ENCODE data around the gene DKKL1.
"Not testable (repeated sequence)": the region's sequence is repeated elsewhere in the genome, so short reads cannot be mapped to it uniquely, and the experiment has no call there.

Gene DKKL1

GRCh38 chr19:49363268-49364082, at the start of gene DKKL1:
Gene DKKL1, plus strand, starts transcription at chr19:49363877. Its CDS starts 122 bp downstream, at chr19:49363999.
- Histone ChIP-seq H3K27me3 (ENCODE audit: insufficient read depth, low read length) (no peaks in the 10 kb centered on the region), H3K4me3 (ENCODE audit: low read depth, low read length) (peak within 1 kb of the TSS; percentile 84), H2AFZ (ENCODE audit: low read length, unreplicated experiment) (peak within 1 kb of the TSS; percentile 82), H3K36me3 (ENCODE audit: insufficient read depth, low read length) (no peaks in the 10 kb centered on the region), H3K4me1 (ENCODE audit: control insufficient read depth, insufficient read depth, low read length, unreplicated experiment) (no peaks in the 10 kb centered on the region), H3K27ac (ENCODE audit: low read depth, low read length) (peak within 1 kb of the TSS; percentile 30; the same call in 1 of the 2 replicates), H3K79me2 (ENCODE audit: control insufficient read depth, insufficient read depth, low read length, unreplicated experiment) (no peaks in the 10 kb centered on the region)

GRCh38 chr19:49315111-49315510, 48.6 kb upstream of the DKKL1 start:
- Histone ChIP-seq H3K36me3 (ENCODE audit: insufficient read depth, low read length) (no peaks in the 10 kb centered on the region), H2AFZ (ENCODE audit: low read length, unreplicated experiment) (no peak overlapping the region), H3K79me2 (ENCODE audit: control insufficient read depth, insufficient read depth, low read length, unreplicated experiment) (no peaks in the 10 kb centered on the region), H3K27me3 (ENCODE audit: insufficient read depth, low read length) (no peaks in the 10 kb centered on the region), H3K4me1 (ENCODE audit: control insufficient read depth, insufficient read depth, low read length, unreplicated experiment) (no peaks in the 10 kb centered on the region), H3K4me3 (ENCODE audit: low read depth, low read length) (no peak overlapping the region), H3K27ac (ENCODE audit: low read depth, low read length) (no peak overlapping the region)

GRCh38 chr19:49316284-49316683, 47.4 kb upstream of the DKKL1 start:
- Histone ChIP-seq H3K4me3 (ENCODE audit: low read depth, low read length) (no peak overlapping the region), H3K79me2 (ENCODE audit: control insufficient read depth, insufficient read depth, low read length, unreplicated experiment) (no peaks in the 10 kb centered on the region), H3K36me3 (ENCODE audit: insufficient read depth, low read length) (no peaks in the 10 kb centered on the region), H3K27me3 (ENCODE audit: insufficient read depth, low read length) (no peaks in the 10 kb centered on the region), H3K27ac (ENCODE audit: low read depth, low read length) (no peak overlapping the region), H3K4me1 (ENCODE audit: control insufficient read depth, insufficient read depth, low read length, unreplicated experiment) (no peaks in the 10 kb centered on the region), H2AFZ (ENCODE audit: low read length, unreplicated experiment) (no peak overlapping the region)

- H3K27ac ChIP-seq (ENCODE audit: low read depth, low read length) = no peak overlapping the region
- H3K36me3 ChIP-seq (ENCODE audit: insufficient read depth, low read length) = no peaks in the 10 kb centered on the region
- no peaks in the 10 kb centered on the region for H3K4me1 ChIP-seq (ENCODE audit: control insufficient read depth, insufficient read depth, low read length, unreplicated experiment)
- no peak overlapping the region for H3K4me3 ChIP-seq (ENCODE audit: low read depth, low read length)
- no peaks in the 10 kb centered on the region for H3K27me3 ChIP-seq (ENCODE audit: insufficient read depth, low read length)
- H3K79me2 ChIP-seq (ENCODE audit: control insufficient read depth, insufficient read depth, low read length, unreplicated experiment) = no peaks in the 10 kb centered on the region
- no peak overlapping the region for H2AFZ ChIP-seq (ENCODE audit: low read length, unreplicated experiment)
These were observed 45.4 kb upstream of the DKKL1 start for GRCh38 chr19:49318296-49318695.

- Histone ChIP-seq H3K4me1 (ENCODE audit: control insufficient read depth, insufficient read depth, low read length, unreplicated experiment) (no peaks in the 10 kb centered on the region), H3K27ac (ENCODE audit: low read depth, low read length) (no peak within 1 kb of the TSS)
These were observed 38.7 kb upstream of the DKKL1 start, which contains the start of gene SLC6A16 for GRCh38 chr19:49324801-49325576. Gene SLC6A16, minus strand, starts transcription at chr19:49325191. Its CDS starts 13,844 bp downstream, at chr19:49311347.

GRCh38 chr19:49325756-49326155, 37.9 kb upstream of the DKKL1 start:
- not testable (repeated sequence) for H3K79me2 ChIP-seq (ENCODE audit: control insufficient read depth, insufficient read depth, low read length, unreplicated experiment); H3K4me1 ChIP-seq (ENCODE audit: control insufficient read depth, insufficient read depth, low read length, unreplicated experiment); H3K36me3 ChIP-seq (ENCODE audit: insufficient read depth, low read length); H3K27me3 ChIP-seq (ENCODE audit: insufficient read depth, low read length); H3K27ac ChIP-seq (ENCODE audit: low read depth, low read length); H2AFZ ChIP-seq (ENCODE audit: low read length, unreplicated experiment); H3K4me3 ChIP-seq (ENCODE audit: low read depth, low read length)

More at GRCh38 chr19:49324801-49325576, 38.7 kb upstream of the DKKL1 start, which contains the start of gene SLC6A16:
- no peaks in the 10 kb centered on the region for H3K36me3 ChIP-seq (ENCODE audit: insufficient read depth, low read length)
- no peak within 1 kb of the TSS for H3K4me3 ChIP-seq (ENCODE audit: low read depth, low read length)
- no peaks in the 10 kb centered on the region for H3K27me3 ChIP-seq (ENCODE audit: insufficient read depth, low read length)
- no peaks in the 10 kb centered on the region for H3K79me2 ChIP-seq (ENCODE audit: control insufficient read depth, insufficient read depth, low read length, unreplicated experiment)
- no peak within 1 kb of the TSS for H2AFZ ChIP-seq (ENCODE audit: low read length, unreplicated experiment)

- Histone ChIP-seq H3K36me3 (ENCODE audit: insufficient read depth, low read length) (no peaks in the 10 kb centered on the region), H2AFZ (ENCODE audit: low read length, unreplicated experiment) (no peak overlapping the region), H3K4me1 (ENCODE audit: control insufficient read depth, insufficient read depth, low read length, unreplicated experiment) (no peaks in the 10 kb centered on the region), H3K27me3 (ENCODE audit: insufficient read depth, low read length) (no peaks in the 10 kb centered on the region), H3K4me3 (ENCODE audit: low read depth, low read length) (no peak overlapping the region), H3K79me2 (ENCODE audit: control insufficient read depth, insufficient read depth, low read length, unreplicated experiment) (no peaks in the 10 kb centered on the region), H3K27ac (ENCODE audit: low read depth, low read length) (no peak overlapping the region)
These were observed 37.4 kb upstream of the DKKL1 start for GRCh38 chr19:49326165-49326704.

GRCh38 chr19:49327878-49328544, 35.7 kb upstream of the DKKL1 start:
- Histone ChIP-seq H3K79me2 (ENCODE audit: control insufficient read depth, insufficient read depth, low read length, unreplicated experiment) (no peaks in the 10 kb centered on the region), H3K4me1 (ENCODE audit: control insufficient read depth, insufficient read depth, low read length, unreplicated experiment) (no peaks in the 10 kb centered on the region), H3K36me3 (ENCODE audit: insufficient read depth, low read length) (no peaks in the 10 kb centered on the region), H3K27me3 (ENCODE audit: insufficient read depth, low read length) (no peaks in the 10 kb centered on the region), H3K4me3 (ENCODE audit: low read depth, low read length) (no peak overlapping the region), H2AFZ (ENCODE audit: low read length, unreplicated experiment) (no peak overlapping the region), H3K27ac (ENCODE audit: low read depth, low read length) (no peak overlapping the region)

- no peaks in the 10 kb centered on the region for H3K4me1 ChIP-seq (ENCODE audit: control insufficient read depth, insufficient read depth, low read length, unreplicated experiment)
- no peaks in the 10 kb centered on the region for H3K36me3 ChIP-seq (ENCODE audit: insufficient read depth, low read length)
- H2AFZ ChIP-seq (ENCODE audit: low read length, unreplicated experiment) = no peak overlapping the region
- H3K79me2 ChIP-seq (ENCODE audit: control insufficient read depth, insufficient read depth, low read length, unreplicated experiment) = no peaks in the 10 kb centered on the region
- no peak overlapping the region for H3K4me3 ChIP-seq (ENCODE audit: low read depth, low read length)
- no peak overlapping the region for H3K27ac ChIP-seq (ENCODE audit: low read depth, low read length)
- H3K27me3 ChIP-seq (ENCODE audit: insufficient read depth, low read length) = no peaks in the 10 kb centered on the region
These were observed 34.9 kb upstream of the DKKL1 start for GRCh38 chr19:49328741-49329140.

- H2AFZ ChIP-seq (ENCODE audit: low read length, unreplicated experiment); H3K27ac ChIP-seq (ENCODE audit: low read depth, low read length); H3K36me3 ChIP-seq (ENCODE audit: insufficient read depth, low read length); H3K4me3 ChIP-seq (ENCODE audit: low read depth, low read length); H3K79me2 ChIP-seq (ENCODE audit: control insufficient read depth, insufficient read depth, low read length, unreplicated experiment); H3K27me3 ChIP-seq (ENCODE audit: insufficient read depth, low read length); H3K4me1 ChIP-seq (ENCODE audit: control insufficient read depth, insufficient read depth, low read length, unreplicated experiment): not testable (repeated sequence)
These were observed 32.5 kb upstream of the DKKL1 start for GRCh38 chr19:49331187-49331586.

Measured in ACC112 (cell line).